Activated T-helper 17 cell treated with anti-CD3 and anti-CD28 coated beads, Interleukin-2, amount 50 U/mL, for 72 hours (primary cell): ENCODE data around the gene CD248. TPM values are rescaled to one million over a fixed set of nuclear protein-coding genes. Genes with fewer than 3 reads are reported as not detected.
A peak's percentile ranks its signal among the peaks of the same experiment; 100 is the strongest.

Experiments used
- ATAC-seq: fragments of 150-1000 bp; cut with Tn5 transposase; replicated peaks from 2 replicates; pipeline ENCODE4 v1.10.0; 2021; ENCODE audit warnings: mild to moderate bottlenecking, moderate library complexity
- H3K27ac Mint-ChIP-seq: one replicate; pipeline ENCODE4 v1.8.0; 2022; ENCODE audit warnings: mixed read lengths
- H3K27me3 Mint-ChIP-seq: one replicate; pipeline ENCODE4 v1.8.0; 2022; ENCODE audit warnings: mixed read lengths
- H3K36me3 Mint-ChIP-seq: one replicate; pipeline ENCODE4 v1.8.0; 2022; ENCODE audit warnings: low read depth, mild to moderate bottlenecking, mixed read lengths
- H3K4me1 Mint-ChIP-seq: one replicate; pipeline ENCODE4 v1.8.0; 2022; ENCODE audit warnings: mixed read lengths
- H3K4me3 Mint-ChIP-seq: one replicate; pipeline ENCODE4 v1.8.0; 2022; ENCODE audit warnings: mild to moderate bottlenecking, mixed read lengths
- H3K9me3 Mint-ChIP-seq: one replicate; pipeline ENCODE4 v1.8.0; 2022; ENCODE audit warnings: mixed read lengths
- total RNA-seq, 2 donors: library from RNA; stranded (reverse); gene quantifications; one replicate each; pipeline ENCODE4 v1.2.3, GENCODE V29; 2022

The CD248 gene
- total RNA-seq, 2 donors from 2014 or later, result not detected

DNA sequence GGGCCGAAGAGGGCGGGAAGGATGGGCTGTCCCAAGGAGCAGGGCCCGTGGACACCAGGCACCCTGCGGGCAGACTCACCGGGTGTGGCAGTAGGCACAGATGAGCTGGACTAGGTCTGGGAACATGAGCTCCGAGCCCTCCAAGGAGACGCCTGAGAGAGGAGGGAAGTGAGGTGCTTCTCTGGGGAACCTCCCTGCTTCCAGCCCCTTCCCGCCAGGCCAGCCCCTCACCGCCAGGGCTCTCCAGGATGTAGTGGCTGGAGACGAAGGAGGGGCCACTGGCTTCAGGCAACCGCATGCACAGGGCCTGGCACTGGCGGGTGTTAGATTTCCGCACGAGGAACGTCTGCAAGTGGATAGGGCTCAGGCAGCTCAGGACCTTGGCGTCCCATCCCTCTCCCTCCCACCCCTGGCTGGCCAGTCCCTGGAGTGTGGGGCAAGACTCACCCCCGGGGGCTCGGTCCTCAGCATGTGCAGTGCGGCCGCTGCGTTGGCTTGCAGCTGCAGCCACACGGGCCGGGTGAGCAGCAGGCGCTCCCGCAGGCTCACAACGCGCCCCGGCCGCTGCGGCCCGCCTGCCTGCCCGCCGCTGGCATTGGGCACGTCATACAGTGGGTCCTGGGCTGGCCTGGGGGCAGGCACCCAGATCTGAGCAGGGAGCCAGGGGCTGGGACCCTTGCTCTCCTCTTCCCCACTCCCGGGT, 18.8 kb upstream of the CD248 start:
- H3K27ac Mint-ChIP-seq, result peak overlapping the region; percentile 92

GRCh38 chr11:66334605-66335442, 18.0 kb upstream of the CD248 start:
- H3K4me1 Mint-ChIP-seq, result peaks cover 12% of the 10 kb centered on the region
- no peaks in the 10 kb centered on the region for H3K27me3 Mint-ChIP-seq
- peak overlapping the region; percentile 62 for H3K27ac Mint-ChIP-seq
- H3K9me3 Mint-ChIP-seq, result no peaks in the 10 kb centered on the region
- H3K4me3 Mint-ChIP-seq, result peak overlapping the region; percentile 39
- H3K36me3 Mint-ChIP-seq, result peaks cover 26% of the 10 kb centered on the region
- no peak for ATAC-seq

More for the DNA sequence above, 18.8 kb upstream of the CD248 start:
- Mint-ChIP-seq H3K4me3 (peak overlapping the region; percentile 73), H3K36me3 (peaks cover 34% of the 10 kb centered on the region), H3K4me1 (peaks cover 12% of the 10 kb centered on the region), H3K9me3 (no peaks in the 10 kb centered on the region), H3K27me3 (no peaks in the 10 kb centered on the region)
- ATAC-seq, result no peak

GRCh38 chr11:66333896-66334604, 17.2 kb upstream of the CD248 start:
- Mint-ChIP-seq H3K27me3 (no peaks in the 10 kb centered on the region), H3K4me3 (no peak overlapping the region), H3K27ac (no peak overlapping the region), H3K9me3 (no peaks in the 10 kb centered on the region), H3K36me3 (peaks cover 22% of the 10 kb centered on the region), H3K4me1 (peaks cover 12% of the 10 kb centered on the region)
- ATAC-seq, result no peak

DNA sequence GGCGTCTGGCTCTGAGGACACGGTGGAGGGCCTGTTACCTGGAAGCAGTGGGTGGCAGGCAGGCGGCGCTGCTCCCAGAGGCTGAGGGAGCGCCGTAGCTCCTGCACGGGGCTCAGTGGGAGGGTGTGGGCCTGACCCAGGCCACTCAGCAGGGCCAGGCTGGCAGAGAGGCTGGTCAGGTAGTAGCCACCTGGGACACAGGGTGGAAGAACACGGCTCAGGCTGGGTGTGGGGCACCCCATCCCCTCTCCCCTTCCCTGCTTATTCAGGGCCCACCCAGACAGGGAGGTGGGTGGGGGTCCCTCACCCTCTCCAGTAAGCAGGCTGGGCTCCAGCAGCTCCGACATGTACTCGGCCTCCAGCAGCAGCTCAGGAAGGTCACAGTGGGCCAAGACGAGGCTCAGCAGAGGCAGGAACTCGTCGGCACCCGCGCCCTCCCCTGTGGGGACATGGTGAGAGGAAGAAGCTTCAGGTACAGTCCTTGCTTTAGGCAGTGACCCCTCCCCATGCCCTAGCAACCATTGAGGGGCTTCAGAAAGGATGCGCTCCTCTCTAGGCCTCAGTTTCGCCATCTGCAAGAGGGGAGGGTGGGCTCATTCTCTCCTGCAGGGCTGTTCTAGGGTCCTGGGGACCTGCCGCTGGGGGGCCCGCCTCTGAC, 16.5 kb upstream of the CD248 start:
- Mint-ChIP-seq H3K9me3 (no peaks in the 10 kb centered on the region), H3K4me1 (peaks cover 12% of the 10 kb centered on the region), H3K36me3 (peaks cover 16% of the 10 kb centered on the region), H3K4me3 (no peak overlapping the region), H3K27ac (no peak overlapping the region), H3K27me3 (no peaks in the 10 kb centered on the region)
- ATAC-seq, result no peak

DNA sequence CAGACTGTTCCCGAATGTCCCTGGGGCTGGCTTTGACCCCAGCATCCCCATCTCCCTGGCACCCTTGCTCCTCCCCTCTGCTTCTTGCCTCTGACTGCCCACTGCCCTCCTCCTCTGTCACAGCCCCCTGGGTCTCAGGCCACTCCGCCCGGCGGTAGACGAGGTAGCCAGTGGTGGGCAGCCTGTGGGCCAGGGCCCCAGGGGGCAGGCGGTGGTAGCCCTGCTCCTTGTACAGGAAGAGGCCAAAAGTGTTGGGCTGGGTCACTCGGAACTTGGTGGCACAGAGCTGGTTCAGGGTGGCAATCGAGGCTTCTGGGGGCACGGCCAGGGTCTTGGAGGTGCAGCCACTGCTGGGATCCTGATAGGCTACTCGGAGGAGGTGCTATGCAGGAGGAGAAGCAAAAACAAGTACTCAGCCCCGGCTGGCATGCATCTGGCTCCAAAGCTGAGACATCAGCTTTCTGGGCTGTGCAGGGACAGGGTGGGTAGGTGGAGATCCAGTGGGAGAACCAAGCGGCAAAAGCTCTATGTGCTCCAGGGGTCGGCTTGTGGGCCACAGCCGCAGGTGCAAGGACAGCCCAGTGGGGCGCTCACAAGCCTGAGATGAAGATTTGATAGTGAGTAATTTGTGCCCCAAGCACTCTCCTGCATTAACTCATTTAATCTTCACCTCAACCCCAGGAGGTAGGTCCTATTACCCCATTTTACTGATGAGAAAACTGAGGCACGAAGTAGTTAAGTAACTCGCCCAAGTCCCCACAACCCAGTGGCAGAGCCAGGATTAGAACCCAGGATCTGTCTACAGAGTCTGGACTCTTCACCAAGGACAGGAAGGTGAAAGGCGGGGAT, 15.8 kb upstream of the CD248 start:
- H3K4me1 Mint-ChIP-seq, result peaks cover 13% of the 10 kb centered on the region
- no peaks in the 10 kb centered on the region for H3K27me3 Mint-ChIP-seq
- H3K4me3 Mint-ChIP-seq, result no peak overlapping the region
- no peak for ATAC-seq
- H3K36me3 Mint-ChIP-seq, result peaks cover 15% of the 10 kb centered on the region
- H3K27ac Mint-ChIP-seq, result no peak overlapping the region
- no peaks in the 10 kb centered on the region for H3K9me3 Mint-ChIP-seq

DNA sequence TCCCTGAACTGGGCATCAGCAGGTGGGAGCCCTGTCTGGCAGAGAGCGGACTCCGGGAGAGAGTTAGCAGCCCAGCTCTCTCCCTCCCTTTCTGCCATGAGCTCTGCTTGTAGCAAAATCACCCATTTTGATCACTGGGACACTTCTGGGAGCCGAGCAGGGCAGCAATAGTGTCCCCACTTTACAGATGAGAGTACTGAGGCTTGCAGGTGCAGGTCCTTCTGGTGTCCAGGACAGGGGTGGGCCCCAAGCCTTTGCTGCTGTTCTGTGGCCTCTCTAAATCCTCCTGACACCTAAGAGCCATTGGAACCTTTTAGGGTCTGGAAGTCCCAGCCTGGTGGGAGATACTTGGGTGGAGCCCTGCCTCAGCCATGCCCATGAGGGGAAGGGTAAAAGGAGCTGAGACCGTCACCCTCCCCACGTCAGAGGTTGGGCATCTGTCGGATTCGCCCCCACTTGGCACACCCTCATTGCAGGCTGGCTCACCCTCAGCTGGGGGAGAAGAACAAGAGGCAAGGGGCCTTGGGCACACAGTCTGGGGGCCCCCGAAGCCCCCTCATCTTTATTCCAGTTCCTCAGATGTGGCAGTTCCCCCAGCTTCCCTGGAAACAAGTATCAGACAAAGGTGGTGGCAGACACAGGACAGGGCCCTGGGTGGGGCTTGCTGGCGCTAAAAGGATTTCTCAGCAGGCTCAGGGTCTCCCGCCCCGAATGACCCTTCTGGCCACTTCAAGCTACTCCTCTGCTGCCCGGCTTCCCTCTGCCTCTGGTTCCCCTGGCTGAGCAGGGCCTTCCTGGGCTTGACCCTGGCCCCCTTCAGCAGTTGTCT, 14.9 kb upstream of the CD248 start:
- Mint-ChIP-seq H3K9me3 (no peaks in the 10 kb centered on the region), H3K27me3 (no peaks in the 10 kb centered on the region), H3K4me3 (no peak overlapping the region), H3K27ac (no peak overlapping the region), H3K36me3 (peaks cover 6% of the 10 kb centered on the region), H3K4me1 (peaks cover 13% of the 10 kb centered on the region)
- no peak for ATAC-seq

DNA sequence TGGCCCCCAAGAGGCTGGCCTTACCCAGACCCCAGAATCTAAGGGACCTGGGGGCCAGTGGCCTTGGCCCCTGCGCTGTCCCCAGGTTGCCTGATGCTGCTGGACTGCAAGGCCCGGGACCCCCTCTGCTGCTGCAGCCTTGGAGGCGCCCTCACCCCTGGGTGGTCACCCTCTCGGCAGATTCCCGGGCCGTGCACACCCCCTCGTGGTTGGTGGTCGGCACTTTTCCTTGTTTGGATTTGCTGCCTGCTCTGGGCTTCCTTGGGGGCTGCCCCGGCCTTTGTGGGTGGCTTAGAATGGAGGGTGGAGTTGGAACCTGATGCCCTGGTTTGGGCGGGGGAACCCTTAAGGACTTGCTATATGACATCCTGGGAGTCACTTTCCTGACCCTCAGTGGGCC, 14.1 kb upstream of the CD248 start:
- no peak for ATAC-seq
- Mint-ChIP-seq H3K27ac (no peak overlapping the region), H3K4me3 (no peak overlapping the region), H3K36me3 (no peaks in the 10 kb centered on the region), H3K4me1 (peaks cover 7% of the 10 kb centered on the region), H3K27me3 (no peaks in the 10 kb centered on the region), H3K9me3 (no peaks in the 10 kb centered on the region)

GRCh38 chr11:66329165-66329673, 12.4 kb upstream of the CD248 start:
- peaks cover 7% of the 10 kb centered on the region for H3K4me1 Mint-ChIP-seq
- no peaks in the 10 kb centered on the region for H3K27me3 Mint-ChIP-seq
- no peak for ATAC-seq
- no peaks in the 10 kb centered on the region for H3K9me3 Mint-ChIP-seq
- no peak overlapping the region for H3K27ac Mint-ChIP-seq
- H3K4me3 Mint-ChIP-seq, result no peak overlapping the region
- no peaks in the 10 kb centered on the region for H3K36me3 Mint-ChIP-seq

GRCh38 chr11:66328302-66329144, 11.7 kb upstream of the CD248 start:
- peak overlapping the region; percentile 5 for H3K4me3 Mint-ChIP-seq
- peak overlapping the region; percentile 79 for H3K27ac Mint-ChIP-seq
- H3K9me3 Mint-ChIP-seq, result no peaks in the 10 kb centered on the region
- H3K36me3 Mint-ChIP-seq, result no peaks in the 10 kb centered on the region
- H3K4me1 Mint-ChIP-seq, result peaks cover 10% of the 10 kb centered on the region
- no peaks in the 10 kb centered on the region for H3K27me3 Mint-ChIP-seq
- ATAC-seq, result peak; percentile 92

- Mint-ChIP-seq H3K27ac (no peak overlapping the region), H3K4me1 (peaks cover 13% of the 10 kb centered on the region), H3K4me3 (peak overlapping the region; percentile 5), H3K9me3 (no peaks in the 10 kb centered on the region), H3K36me3 (no peaks in the 10 kb centered on the region), H3K27me3 (no peaks in the 10 kb centered on the region)
- ATAC-seq, result peak; percentile 34
These were observed 11.1 kb upstream of the CD248 start for GRCh38 chr11:66328031-66328301.

DNA sequence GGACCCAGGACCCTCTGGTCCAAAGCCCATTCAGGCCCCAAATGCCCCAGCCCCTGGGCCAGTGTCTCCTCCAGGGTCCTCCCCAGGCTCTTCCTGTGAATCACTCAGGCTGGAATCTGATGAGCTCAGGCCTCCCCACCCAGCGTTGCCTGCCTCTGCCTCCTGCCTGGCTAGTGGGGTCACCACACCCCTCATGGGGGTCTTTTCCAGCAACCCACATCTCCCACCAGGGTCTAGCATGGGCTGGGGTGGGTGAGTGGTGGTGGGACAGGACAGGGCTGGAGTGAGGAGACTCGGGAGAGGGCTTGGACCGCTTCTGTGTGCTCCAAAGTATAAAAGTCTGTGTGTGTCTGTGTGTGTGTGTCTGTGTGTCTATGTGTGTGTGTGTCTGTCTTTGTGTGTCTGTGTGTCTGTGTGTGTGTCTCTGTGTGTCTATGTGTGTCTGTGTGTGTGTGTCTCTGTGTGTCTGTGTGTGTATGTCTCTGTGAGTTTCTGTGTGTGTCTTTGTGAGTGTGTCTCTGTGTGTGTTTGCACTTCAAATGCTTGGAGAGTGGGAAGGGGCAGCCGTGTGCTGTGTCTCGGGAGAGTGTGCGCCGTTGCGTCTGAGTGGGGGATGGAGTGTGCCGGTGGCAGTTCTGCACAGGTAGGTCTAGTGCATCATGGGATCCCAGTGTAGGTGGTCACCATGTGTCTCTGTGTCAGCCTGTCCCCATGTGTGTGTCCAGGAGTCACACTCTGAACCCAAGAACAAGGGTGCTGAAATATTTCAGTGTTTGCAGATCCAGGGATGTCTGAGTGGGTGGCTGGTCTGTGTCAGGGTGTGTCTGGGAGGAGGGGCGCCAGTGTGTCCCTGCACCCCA, 10.6 kb upstream of the CD248 start:
- H3K27ac Mint-ChIP-seq, result peak overlapping the region; percentile 3
- no peaks in the 10 kb centered on the region for H3K27me3 Mint-ChIP-seq
- no peaks in the 10 kb centered on the region for H3K9me3 Mint-ChIP-seq
- ATAC-seq, result no peak
- H3K4me1 Mint-ChIP-seq, result peaks cover 13% of the 10 kb centered on the region
- no peaks in the 10 kb centered on the region for H3K36me3 Mint-ChIP-seq
- H3K4me3 Mint-ChIP-seq, result peak overlapping the region; percentile 5
